Pancreas (tissue), 10 donors: Measurements from ENCODE around the gene ECT2. TPM values are rescaled to one million over a fixed set of nuclear protein-coding genes. Genes with fewer than 3 reads are reported as not detected.
"Not testable (repeated sequence)": the region's sequence is repeated elsewhere in the genome, so short reads cannot be mapped to it uniquely, and the experiment has no call there.

Experiments
- ATAC-seq, 4 donors: fragments of 200-7000 bp; cut with Tn5 transposase; one replicate each; pipeline versions ENCODE4 v1.8.0 to v1.9.1; 2020; ENCODE audit warnings: mild to moderate bottlenecking in 4 of 4, moderate library complexity in 4 of 4
- DNase-seq, 6 donors: peaks; one replicate each; pipeline ENCODE4 v3.0.0-alpha.2; 2020
- FAIRE-seq: peaks from 2 replicates; lab custom pipeline; 2012; peaks lifted over from hg19 to GRCh38; lab: Jason Lieb, UNC
- H3K27ac ChIP-seq, 4 donors: fragments of 200-600 bp; sonication (generic); 1 replicate in 3 of 4; 2 replicates in 1 of 4; pipeline versions ENCODE4 v1.5.0 to v1.8.0; 2020
- H3K27me3 ChIP-seq, 4 donors: fragments of 200-600 bp; one replicate each; pipeline ENCODE4 v1.8.0; 2021
- H3K36me3 ChIP-seq, 3 donors: fragments of 200-600 bp; sonication (generic) in 1 of 3; one replicate each; pipeline versions ENCODE4 v1.5.0 to v1.8.0; 2020 to 2021
- H3K4me1 ChIP-seq, 3 donors: fragments of 200-600 bp; one replicate each; pipeline ENCODE4 v1.8.0; 2021
- H3K4me3 ChIP-seq, 4 donors: fragments of 200-600 bp; sonication (generic) in 2 of 4; one replicate each; pipeline versions ENCODE4 v1.5.0 to v1.8.0; 2020 to 2021
- H3K9me3 ChIP-seq, 4 donors: fragments of 200-600 bp; one replicate each; pipeline ENCODE4 v1.8.0; 2021
- CTCF ChIP-seq, 4 donors: fragments of 200-600 bp; sonication (generic) in 3 of 4; IDR thresholded peaks; one replicate each; pipeline versions ENCODE4 v1.5.0 to v1.8.0; 2021; ENCODE audit warnings: antibody characterized with exemption in 4 of 4
- whole genome bisulfite sequencing, 2 donors: extraction: QIAGEN DNeasy Blood & Tissue Kit; methylation state at CpG; one replicate each; pipeline ENCODE4 v1.1.7; 2013; 5-methylcytosine and 5-hydroxymethylcytosine counted together
- intact Hi-C, 3 donors: fragments of 100-400 bp; cut with DNase I; formaldehyde crosslinking; loops; one replicate each; pipeline versions ENCODE4 v1.11.1 to v1.14.2; 2022
- polyA plus RNA-seq, 2 donors: library from polyadenylated mRNA; stranded (reverse); fragments of 200-250 nt; gene quantifications; one replicate each; pipeline ENCODE4 v1.2.3, GENCODE V29; 2013
- total RNA-seq, 6 donors: library from RNA; stranded (reverse); fragmentation: NEBNext Ultra II Directional in 4 of 6; extraction: Animal tissue kit (Norgen Biotek cat#: 25700) in 4 of 6; gene quantifications; one replicate each; pipeline versions ENCODE4 v1.2.1 to v1.2.4, GENCODE V29; 2021 to 2023
- donor health status: healthy with polysubstance abuse.
- donor health status: DM: no; HTN: no; CAD: no; lungs with moderate emphysema.
- donor health status: DM: no; HTN: no; CAD: no.
- donor health status: control.
- donor health status: control.
- donor health status: Bipolar disorder and iron deficiency.
- donor health status: DM: yes; HTN: yes; CAD: no.
- donor health status: DM: no; HTN: no; CAD: no.
- donor health status: DM: no; HTN: no; CAD: no.
- donor health status: DM: yes; HTN: yes; CAD: no.

ECT2 gene
- total and polyA plus RNA-seq, 8 donors = 0.74 to 7.0 (median 2.2) TPM

GRCh38 chr3:172824229-172824628 is 73.7 kb downstream of the ECT2 start:
- no peak overlapping the region for H3K4me3 ChIP-seq
- no peaks in the 10 kb centered on the region for H3K4me1 ChIP-seq
- no peak for DNase-seq
- H3K27ac ChIP-seq = no peak overlapping the region
- H3K27me3 ChIP-seq = no peaks in the 10 kb centered on the region
- intact Hi-C loops = no loop called here
- no peak for TF ChIP-seq CTCF (IDR thresholded peaks at IDR 0.05)
- FAIRE-seq = no peak
- H3K9me3 ChIP-seq = no peaks in the 10 kb centered on the region
- ATAC-seq = no peak
- H3K36me3 ChIP-seq = no peaks in the 10 kb centered on the region
- 92% methylated on average over 2 of the region's 2 CpGs for WGBS, 2 donors

GRCh38 chr3:172827231-172827630 is 76.7 kb downstream of the ECT2 start:
- H3K27ac ChIP-seq, intact Hi-C loops, H3K4me3 ChIP-seq, H3K9me3 ChIP-seq, H3K36me3 ChIP-seq, DNase-seq, H3K4me1 ChIP-seq, H3K27me3 ChIP-seq, FAIRE-seq, ATAC-seq: not testable (repeated sequence)
- 82 to 84% methylated on average over 2 of the region's 2 CpGs for WGBS, 2 donors

GRCh38 chr3:172832983-172833382 is 82.5 kb downstream of the ECT2 start:
- TF ChIP-seq CTCF (IDR thresholded peaks at IDR 0.05) = no peak
- no peaks in the 10 kb centered on the region for H3K36me3 ChIP-seq
- intact Hi-C loops = loop anchor here in 1 of 3 donors (10.0 kb wide), 1 partner anchor 212 kb away; no protein-coding TSS in a partner anchor
- H3K27ac ChIP-seq = no peak overlapping the region
- no peaks in the 10 kb centered on the region for H3K9me3 ChIP-seq
- WGBS, 2 donors = 73 to 81% methylated on average over 2 of the region's 2 CpGs
- no peaks in the 10 kb centered on the region for H3K4me1 ChIP-seq
- no peak overlapping the region for H3K4me3 ChIP-seq
- FAIRE-seq (peak; percentile 86), DNase-seq (no peak), ATAC-seq (no peak)
- no peaks in the 10 kb centered on the region for H3K27me3 ChIP-seq

- intact Hi-C loops = loop anchor here in 1 of 3 donors (10.0 kb wide), 1 partner anchor 208 kb away; no protein-coding TSS in a partner anchor
- peaks cover 0 to 7% (median 0%) of the 10 kb centered on the region in 3 donors for H3K4me1 ChIP-seq
- WGBS, 2 donors = 37 to 51% methylated on average over 6 of the region's 6 CpGs
- H3K27me3 ChIP-seq = no peaks in the 10 kb centered on the region
- DNase-seq = peak in 2 of 6 donors; percentile 27 to 34
- H3K4me3 ChIP-seq = no peak overlapping the region
- peak in 2 of 4 donors; percentile 68 to 81 for ATAC-seq
- H3K9me3 ChIP-seq = no peaks in the 10 kb centered on the region
- peak in 3 of 4 donors; percentile 23 to 40 (median 28) for TF ChIP-seq CTCF (IDR thresholded peaks at IDR 0.05)
- no peak for FAIRE-seq
- no peaks in the 10 kb centered on the region for H3K36me3 ChIP-seq
- no peak overlapping the region for H3K27ac ChIP-seq
These were observed 86.0 kb downstream of the ECT2 start for GRCh38 chr3:172836390-172836997.

GRCh38 chr3:172839679-172840078 is 89.2 kb downstream of the ECT2 start:
- WGBS, 2 donors = 14 to 16% methylated on average over 4 of the region's 4 CpGs
- Histone ChIP-seq H3K27ac (no peak overlapping the region), H3K36me3 (no peaks in the 10 kb centered on the region), H3K4me3 (no peak overlapping the region), H3K4me1 (peaks cover 0 to 7% (median 0%) of the 10 kb centered on the region in 3 donors), H3K27me3 (no peaks in the 10 kb centered on the region), H3K9me3 (no peaks in the 10 kb centered on the region)
- no peak for FAIRE-seq
- intact Hi-C loops = loop anchor here in 1 of 3 donors (10.0 kb wide), 1 partner anchor 205 kb away; no protein-coding TSS in a partner anchor
- DNase-seq = peak in 1 of 6 donors; percentile 24
- ATAC-seq = peak in 3 of 4 donors; percentile 53 to 85 (median 79)
- TF ChIP-seq CTCF (IDR thresholded peaks at IDR 0.05) = no peak
